B cell (primary cell): ENCODE measurements around the gene NBEA.

Source experiments
- CTCF ChIP-seq: fragments of 200-600 bp; IDR thresholded peaks from one replicate; pipeline ENCODE4 v1.8.0; 2022; ENCODE audit warnings: antibody characterized with exemption, mild to moderate bottlenecking
- EZH2 ChIP-seq: IDR thresholded peaks from 2 replicates; pipeline ENCODE4 v1.6.1; 2012; ENCODE audit warnings: borderline replicate concordance, low read depth, mild to moderate bottlenecking, moderate library complexity, low read length; ENCODE audit not compliant: insufficient read depth, poor library complexity, severe bottlenecking

DNA sequence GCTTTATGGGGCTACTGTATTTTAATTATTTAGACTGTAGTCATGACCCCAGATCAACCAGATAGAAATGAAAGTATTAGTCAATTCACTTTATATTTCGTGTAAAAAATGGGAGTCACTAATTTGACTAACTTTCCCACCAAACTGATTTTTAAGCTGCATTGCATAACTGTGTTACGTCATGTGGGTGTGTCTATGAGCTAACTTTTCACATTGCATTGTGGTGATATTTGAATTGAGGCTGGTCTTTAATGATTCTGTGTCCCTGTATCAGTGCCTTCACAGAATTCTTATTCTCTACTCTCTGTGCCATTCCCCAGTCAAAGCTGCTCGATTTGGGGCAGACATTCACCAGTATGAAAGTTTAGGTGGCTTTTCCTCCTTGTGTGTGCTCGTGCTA lies 707.1 kb downstream of the NBEA start:
- TF ChIP-seq EZH2 = no peak
- TF ChIP-seq CTCF = no peak
